ENCODE results near the gene PTX4.
"Not testable (repeated sequence)": the region's sequence is repeated elsewhere in the genome, so short reads cannot be mapped to it uniquely, and the experiment has no call there.

The PTX4 gene

GRCh38 chr16:1487395-1488053, 1.2 kb downstream of the PTX4 start:
- peak; percentile 11 for DNase-seq (ENCODE audit: extremely low read depth, insufficient read length)
- Histone ChIP-seq H3K27me3 (replicated peaks; ENCODE audit: control insufficient read depth, insufficient read depth, low read length) (no peaks in the 10 kb centered on the region), H3K36me3 (ENCODE audit: control insufficient read depth, insufficient read depth, low read length) (no peaks in the 10 kb centered on the region), H3K4me3 (replicated peaks; ENCODE audit: low read depth, low read length) (no peak overlapping the region)
- no peak for TF ChIP-seq CTCF (IDR thresholded peaks at IDR 0.05; ENCODE audit: insufficient read depth, low read length, poor library complexity, severe bottlenecking)

- TF ChIP-seq CTCF (IDR thresholded peaks at IDR 0.05; ENCODE audit: insufficient read depth, low read length, poor library complexity, severe bottlenecking) = no peak
- H3K36me3 ChIP-seq (ENCODE audit: control insufficient read depth, insufficient read depth, low read length) = no peaks in the 10 kb centered on the region
- peak; percentile 2 for DNase-seq (ENCODE audit: extremely low read depth, insufficient read length)
- H3K27me3 ChIP-seq (replicated peaks; ENCODE audit: control insufficient read depth, insufficient read depth, low read length) = no peaks in the 10 kb centered on the region
- H3K4me3 ChIP-seq (replicated peaks; ENCODE audit: low read depth, low read length) = no peak overlapping the region
Observed at GRCh38 chr16:1486551-1487390, 2.0 kb downstream of the PTX4 start.

GRCh38 chr16:1485847-1486496, 2.8 kb downstream of the PTX4 start:
- DNase-seq (ENCODE audit: extremely low read depth, insufficient read length) = peak; percentile 9
- H3K27me3 ChIP-seq (replicated peaks; ENCODE audit: control insufficient read depth, insufficient read depth, low read length) = no peaks in the 10 kb centered on the region
- H3K4me3 ChIP-seq (replicated peaks; ENCODE audit: low read depth, low read length) = no peak overlapping the region
- TF ChIP-seq CTCF (IDR thresholded peaks at IDR 0.05; ENCODE audit: insufficient read depth, low read length, poor library complexity, severe bottlenecking) = no peak
- no peaks in the 10 kb centered on the region for H3K36me3 ChIP-seq (ENCODE audit: control insufficient read depth, insufficient read depth, low read length)

GRCh38 chr16:1481906-1482835, 6.6 kb downstream of the PTX4 start:
- no peaks in the 10 kb centered on the region for H3K36me3 ChIP-seq (ENCODE audit: control insufficient read depth, insufficient read depth, low read length)
- DNase-seq (ENCODE audit: extremely low read depth, insufficient read length) = peak; percentile 9
- no peak for TF ChIP-seq CTCF (IDR thresholded peaks at IDR 0.05; ENCODE audit: insufficient read depth, low read length, poor library complexity, severe bottlenecking)
- no peak overlapping the region for H3K4me3 ChIP-seq (replicated peaks; ENCODE audit: low read depth, low read length)
- H3K27me3 ChIP-seq (replicated peaks; ENCODE audit: control insufficient read depth, insufficient read depth, low read length) = no peaks in the 10 kb centered on the region

- H3K4me3 ChIP-seq (replicated peaks; ENCODE audit: low read depth, low read length); H3K36me3 ChIP-seq (ENCODE audit: control insufficient read depth, insufficient read depth, low read length); DNase-seq (ENCODE audit: extremely low read depth, insufficient read length); H3K27me3 ChIP-seq (replicated peaks; ENCODE audit: control insufficient read depth, insufficient read depth, low read length): not testable (repeated sequence)
Observed at GRCh38 chr16:1478937-1479336, 9.8 kb downstream of the PTX4 start.
